ENCODE data around the gene AGFG1. TPM values are rescaled to one million over a fixed set of nuclear protein-coding genes. Genes with fewer than 3 reads are reported as not detected.

The AGFG1 gene
- total RNA-seq, 1 experiment from 2014 or later: 109 TPM

DNA sequence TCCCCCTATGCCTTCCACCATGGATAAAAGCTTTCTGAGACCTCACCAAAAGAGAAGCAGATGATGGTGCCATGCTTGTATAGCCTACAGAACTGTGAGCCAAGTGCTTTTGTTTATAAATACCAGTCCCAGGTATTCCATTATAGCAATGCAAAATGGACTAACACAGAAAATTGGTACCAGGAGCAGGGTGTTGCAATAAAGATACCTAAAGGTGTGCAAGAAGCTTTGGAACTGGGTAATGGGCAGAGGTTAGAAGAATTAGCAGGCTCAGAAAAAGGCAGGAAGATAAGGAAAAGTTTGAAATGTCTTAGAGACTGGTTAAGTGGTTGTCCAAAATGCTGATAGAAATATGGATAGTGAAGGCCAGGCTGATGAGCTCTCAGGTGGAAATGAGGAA, 110.4 kb downstream of the AGFG1 start:
- Histone ChIP-seq H2BK20ac (ENCODE audit: low read depth, low read length, poor library complexity, severe bottlenecking) (no peak overlapping the region), H3K27me3 (ENCODE audit: insufficient read depth, low read length) (no peaks in the 10 kb centered on the region), H2BK5ac (ENCODE audit: insufficient read length, low read length) (no peak overlapping the region), H3K79me2 (ENCODE audit: insufficient read depth, low read length) (no peaks in the 10 kb centered on the region), H4K20me1 (ENCODE audit: control insufficient read depth, insufficient read depth, insufficient read length) (no peaks in the 10 kb centered on the region), H3K79me1 (ENCODE audit: insufficient read depth, low read depth, low read length, poor library complexity, severe bottlenecking) (no peaks in the 10 kb centered on the region), H2BK15ac (ENCODE audit: low read depth, low read length) (no peak overlapping the region), H2BK120ac (ENCODE audit: low read depth, low read length, poor library complexity, severe bottlenecking) (no peak overlapping the region), H3K23me2 (ENCODE audit: insufficient read length, low read depth, low read length, poor library complexity, severe bottlenecking) (no peaks in the 10 kb centered on the region), H4K91ac (ENCODE audit: insufficient read length, low read depth, low read length) (no peak overlapping the region), H3K27ac (ENCODE audit: insufficient read length, low read depth, low read length) (no peak overlapping the region), H3K18ac (ENCODE audit: insufficient read length, low read depth, low read length) (no peak overlapping the region), H4K8ac (replicated peaks; ENCODE audit: insufficient read length, low read depth, low read length) (no peak overlapping the region), H3K4me2 (ENCODE audit: insufficient read depth, insufficient read length, low read length) (no peak overlapping the region), H3K23ac (ENCODE audit: insufficient read length, low read depth, low read length) (no peak overlapping the region), H3K14ac (ENCODE audit: insufficient read depth, low read length) (no peak overlapping the region), H3T11ph (ENCODE audit: low read length) (no peak overlapping the region), H4K5ac (ENCODE audit: insufficient read length, low read depth, low read length) (no peak overlapping the region), H3K4ac (ENCODE audit: low read depth, low read length) (no peak overlapping the region), H3K9ac (ENCODE audit: extremely low read depth, insufficient read length, low read length) (no peak overlapping the region), H2BK12ac (ENCODE audit: insufficient read length, low read depth, low read length) (no peak overlapping the region), H2AFZ (ENCODE audit: low read length) (no peak overlapping the region), H2AK5ac (ENCODE audit: insufficient read length, low read length) (no peak overlapping the region), H3K56ac (ENCODE audit: insufficient read length, low read depth, low read length) (no peak overlapping the region), H3K9me3 (ENCODE audit: control insufficient read depth, low read depth, low read length) (peaks cover 4% of the 10 kb centered on the region), H3K4me1 (ENCODE audit: insufficient read depth, low read length) (no peaks in the 10 kb centered on the region)
- DNase-seq: no peak
- Mint-ChIP-seq H3K27me3 (ENCODE audit: low read depth) (no peaks in the 10 kb centered on the region), H3K27ac (no peak overlapping the region), H3K4me3 (no peak overlapping the region), H3K4me1 (peaks cover 2 to 3% of the 10 kb centered on the region in 2 experiments), H3K36me3 (ENCODE audit: insufficient read depth in 1 of 3, low read depth in 3 of 3) (peaks cover 5 to 12% (median 7%) of the 10 kb centered on the region in 3 experiments; a peak in 5 of 7 replicates), H3K9me3 (peaks cover 15 to 17% of the 10 kb centered on the region in 2 experiments)
- no peak for TF ChIP-seq CTCF (conservative IDR thresholded peaks at IDR 0.05)

Data from H9 (cell line).